ENCODE results near the gene CDK7.

The CDK7 gene

GRCh38 chr5:69276422-69277174 lies 41.9 kb downstream of the CDK7 start:
- Histone ChIP-seq H3K4me1 (ENCODE audit: control insufficient read depth, insufficient read depth, low read length) (no peaks in the 10 kb centered on the region), H3K27me3 (ENCODE audit: control insufficient read depth, insufficient read depth, low read length) (no peaks in the 10 kb centered on the region), H3K4me3 (ENCODE audit: low read length) (no peak overlapping the region), H3K36me3 (ENCODE audit: control insufficient read depth, insufficient read depth, low read length) (no peaks in the 10 kb centered on the region), H3K27ac (ENCODE audit: low read depth, low read length) (no peak overlapping the region), H3K9ac (ENCODE audit: low read length) (no peak overlapping the region)

GRCh38 chr5:69279517-69279916 lies 44.8 kb downstream of the CDK7 start:
- H3K4me3 ChIP-seq (ENCODE audit: low read length), result no peak overlapping the region
- no peaks in the 10 kb centered on the region for H3K36me3 ChIP-seq (ENCODE audit: control insufficient read depth, insufficient read depth, low read length)
- no peaks in the 10 kb centered on the region for H3K4me1 ChIP-seq (ENCODE audit: control insufficient read depth, insufficient read depth, low read length)
- H3K9ac ChIP-seq (ENCODE audit: low read length), result no peak overlapping the region
- H3K27ac ChIP-seq (ENCODE audit: low read depth, low read length), result no peak overlapping the region
- no peaks in the 10 kb centered on the region for H3K27me3 ChIP-seq (ENCODE audit: control insufficient read depth, insufficient read depth, low read length)

GRCh38 chr5:69281114-69281513 lies 46.4 kb downstream of the CDK7 start:
- H3K4me3 ChIP-seq (ENCODE audit: low read length), result no peak overlapping the region
- no peak overlapping the region for H3K27ac ChIP-seq (ENCODE audit: low read depth, low read length)
- peaks cover 6% of the 10 kb centered on the region for H3K36me3 ChIP-seq (ENCODE audit: control insufficient read depth, insufficient read depth, low read length)
- no peak overlapping the region for H3K9ac ChIP-seq (ENCODE audit: low read length)
- H3K27me3 ChIP-seq (ENCODE audit: control insufficient read depth, insufficient read depth, low read length), result no peaks in the 10 kb centered on the region
- H3K4me1 ChIP-seq (ENCODE audit: control insufficient read depth, insufficient read depth, low read length), result no peaks in the 10 kb centered on the region

GRCh38 chr5:69284203-69284602 lies 49.5 kb downstream of the CDK7 start:
- Histone ChIP-seq H3K27ac (ENCODE audit: low read depth, low read length) (no peak overlapping the region), H3K36me3 (ENCODE audit: control insufficient read depth, insufficient read depth, low read length) (peaks cover 6% of the 10 kb centered on the region), H3K4me3 (ENCODE audit: low read length) (no peak overlapping the region), H3K27me3 (ENCODE audit: control insufficient read depth, insufficient read depth, low read length) (no peaks in the 10 kb centered on the region), H3K9ac (ENCODE audit: low read length) (no peak overlapping the region), H3K4me1 (ENCODE audit: control insufficient read depth, insufficient read depth, low read length) (no peaks in the 10 kb centered on the region)

- H3K9ac ChIP-seq (ENCODE audit: low read length), result no peak overlapping the region
- H3K27ac ChIP-seq (ENCODE audit: low read depth, low read length), result no peak overlapping the region
Measured at GRCh38 chr5:69285448-69286116, 50.9 kb downstream of the CDK7 start.

GRCh38 chr5:69288069-69288468 lies 53.4 kb downstream of the CDK7 start:
- no peak overlapping the region for H3K27ac ChIP-seq (ENCODE audit: low read depth, low read length)
- H3K36me3 ChIP-seq (ENCODE audit: control insufficient read depth, insufficient read depth, low read length), result peaks cover 6% of the 10 kb centered on the region
- no peak overlapping the region for H3K9ac ChIP-seq (ENCODE audit: low read length)
- no peaks in the 10 kb centered on the region for H3K4me1 ChIP-seq (ENCODE audit: control insufficient read depth, insufficient read depth, low read length)
- no peak overlapping the region for H3K4me3 ChIP-seq (ENCODE audit: low read length)
- H3K27me3 ChIP-seq (ENCODE audit: control insufficient read depth, insufficient read depth, low read length), result no peaks in the 10 kb centered on the region

More at GRCh38 chr5:69285448-69286116, 50.9 kb downstream of the CDK7 start:
- H3K4me3 ChIP-seq (ENCODE audit: low read length), result no peak overlapping the region
- no peaks in the 10 kb centered on the region for H3K4me1 ChIP-seq (ENCODE audit: control insufficient read depth, insufficient read depth, low read length)
- H3K36me3 ChIP-seq (ENCODE audit: control insufficient read depth, insufficient read depth, low read length), result peaks cover 6% of the 10 kb centered on the region
- no peaks in the 10 kb centered on the region for H3K27me3 ChIP-seq (ENCODE audit: control insufficient read depth, insufficient read depth, low read length)

- no peaks in the 10 kb centered on the region for H3K4me1 ChIP-seq (ENCODE audit: control insufficient read depth, insufficient read depth, low read length)
- H3K4me3 ChIP-seq (ENCODE audit: low read length), result no peak overlapping the region
- no peak overlapping the region for H3K9ac ChIP-seq (ENCODE audit: low read length)
- peaks cover 6% of the 10 kb centered on the region for H3K36me3 ChIP-seq (ENCODE audit: control insufficient read depth, insufficient read depth, low read length)
- no peaks in the 10 kb centered on the region for H3K27me3 ChIP-seq (ENCODE audit: control insufficient read depth, insufficient read depth, low read length)
- no peak overlapping the region for H3K27ac ChIP-seq (ENCODE audit: low read depth, low read length)
Measured at GRCh38 chr5:69288688-69289087, 54.0 kb downstream of the CDK7 start.

GRCh38 chr5:69292306-69292705 lies 57.6 kb downstream of the CDK7 start:
- Histone ChIP-seq H3K9ac (ENCODE audit: low read length) (no peak overlapping the region), H3K36me3 (ENCODE audit: control insufficient read depth, insufficient read depth, low read length) (peaks cover 2% of the 10 kb centered on the region), H3K4me3 (ENCODE audit: low read length) (no peak overlapping the region), H3K27me3 (ENCODE audit: control insufficient read depth, insufficient read depth, low read length) (no peaks in the 10 kb centered on the region), H3K4me1 (ENCODE audit: control insufficient read depth, insufficient read depth, low read length) (no peaks in the 10 kb centered on the region), H3K27ac (ENCODE audit: low read depth, low read length) (no peak overlapping the region)

- Histone ChIP-seq H3K4me3 (ENCODE audit: low read length) (no peak overlapping the region), H3K36me3 (ENCODE audit: control insufficient read depth, insufficient read depth, low read length) (peaks cover 2% of the 10 kb centered on the region), H3K27me3 (ENCODE audit: control insufficient read depth, insufficient read depth, low read length) (no peaks in the 10 kb centered on the region), H3K27ac (ENCODE audit: low read depth, low read length) (no peak overlapping the region), H3K9ac (ENCODE audit: low read length) (no peak overlapping the region), H3K4me1 (ENCODE audit: control insufficient read depth, insufficient read depth, low read length) (no peaks in the 10 kb centered on the region)
Measured at GRCh38 chr5:69293882-69294281, 59.2 kb downstream of the CDK7 start.

- no peak overlapping the region for H3K9ac ChIP-seq (ENCODE audit: low read length)
- no peaks in the 10 kb centered on the region for H3K4me1 ChIP-seq (ENCODE audit: control insufficient read depth, insufficient read depth, low read length)
- peaks cover 4% of the 10 kb centered on the region for H3K36me3 ChIP-seq (ENCODE audit: control insufficient read depth, insufficient read depth, low read length)
- no peak overlapping the region for H3K4me3 ChIP-seq (ENCODE audit: low read length)
- no peaks in the 10 kb centered on the region for H3K27me3 ChIP-seq (ENCODE audit: control insufficient read depth, insufficient read depth, low read length)
- no peak overlapping the region for H3K27ac ChIP-seq (ENCODE audit: low read depth, low read length)
Measured at GRCh38 chr5:69295088-69295754, 60.5 kb downstream of the CDK7 start.

GRCh38 chr5:69299625-69300024 lies 64.9 kb downstream of the CDK7 start:
- no peak overlapping the region for H3K4me3 ChIP-seq (ENCODE audit: low read length)
- no peaks in the 10 kb centered on the region for H3K4me1 ChIP-seq (ENCODE audit: control insufficient read depth, insufficient read depth, low read length)
- no peak overlapping the region for H3K27ac ChIP-seq (ENCODE audit: low read depth, low read length)
- peaks cover 3% of the 10 kb centered on the region for H3K36me3 ChIP-seq (ENCODE audit: control insufficient read depth, insufficient read depth, low read length)
- H3K9ac ChIP-seq (ENCODE audit: low read length), result no peak overlapping the region
- H3K27me3 ChIP-seq (ENCODE audit: control insufficient read depth, insufficient read depth, low read length), result no peaks in the 10 kb centered on the region

- no peak overlapping the region for H3K27ac ChIP-seq (ENCODE audit: low read depth, low read length)
- no peak overlapping the region for H3K4me3 ChIP-seq (ENCODE audit: low read length)
- peaks cover 3% of the 10 kb centered on the region for H3K36me3 ChIP-seq (ENCODE audit: control insufficient read depth, insufficient read depth, low read length)
- no peaks in the 10 kb centered on the region for H3K4me1 ChIP-seq (ENCODE audit: control insufficient read depth, insufficient read depth, low read length)
- no peak overlapping the region for H3K9ac ChIP-seq (ENCODE audit: low read length)
- no peaks in the 10 kb centered on the region for H3K27me3 ChIP-seq (ENCODE audit: control insufficient read depth, insufficient read depth, low read length)
Measured at GRCh38 chr5:69300537-69301203, 66.0 kb downstream of the CDK7 start.

Measured in rectal smooth muscle tissue (tissue), 1 donor.